Stimulated activated CD8-positive, alpha-beta memory T cell treated with anti-CD3 and anti-CD28 coated beads, Interleukin-15, amount 100 ng/mL, for 48 hours (primary cell): ENCODE measurements around the gene LDB3.

Experiments used
- DNase-seq, 2 donors: peaks; one replicate each; pipeline ENCODE4 v3.0.0-alpha.2; 2020; ENCODE audit warnings: low read depth in 2 of 2

LDB3 gene

DNA sequence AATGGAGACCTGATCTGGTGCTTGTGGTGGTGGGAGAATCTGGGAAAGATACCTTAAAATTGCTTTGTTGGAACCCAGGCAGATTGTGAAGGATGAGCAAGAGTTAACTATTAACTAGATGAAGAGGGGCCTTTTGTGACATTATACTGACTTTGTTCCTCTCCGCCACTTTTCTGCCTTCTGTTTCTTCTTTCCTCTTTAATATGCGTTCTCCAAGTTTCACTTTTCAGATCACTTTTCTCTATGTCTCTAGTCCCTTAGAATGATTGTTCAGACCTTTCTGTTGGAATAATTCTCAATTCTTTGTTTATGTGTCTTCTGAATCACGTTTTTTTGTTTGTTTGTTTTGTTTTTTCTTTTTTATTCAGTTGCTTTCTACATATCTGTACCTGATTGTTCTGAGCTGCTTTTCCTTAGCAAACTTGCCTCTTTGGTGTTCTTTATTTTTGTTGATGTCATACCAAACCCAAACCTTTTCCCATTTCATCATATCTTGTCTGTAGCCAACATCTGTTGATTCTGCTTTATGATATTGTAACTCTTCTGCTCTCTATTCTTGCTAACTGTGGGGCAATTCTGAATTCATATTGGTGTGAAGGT is 90.9 kb downstream of the LDB3 start:
- DNase-seq, result no peak

- no peak for DNase-seq
Observed at GRCh38 chr10:86763404-86763803, 95.1 kb downstream of the LDB3 start.

DNA sequence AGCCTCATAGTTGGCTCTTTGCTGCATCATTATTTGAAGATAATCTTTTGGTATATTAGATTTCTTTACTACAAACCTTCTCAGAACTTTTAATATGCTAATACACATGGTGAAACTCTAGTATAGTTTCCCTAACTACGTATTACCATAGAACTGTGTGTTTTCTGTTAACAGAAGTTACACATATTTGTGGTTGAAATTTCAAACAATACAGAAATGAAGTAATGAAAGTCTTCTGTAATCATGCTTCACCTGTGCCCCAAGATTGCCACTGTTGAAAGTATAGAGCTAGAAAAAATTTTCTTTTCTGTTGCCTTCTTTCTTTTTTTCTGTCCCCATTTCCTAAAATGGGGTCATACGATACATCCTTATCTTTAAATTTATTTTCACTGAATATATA is 97.2 kb downstream of the LDB3 start:
- DNase-seq, result no peak

DNA sequence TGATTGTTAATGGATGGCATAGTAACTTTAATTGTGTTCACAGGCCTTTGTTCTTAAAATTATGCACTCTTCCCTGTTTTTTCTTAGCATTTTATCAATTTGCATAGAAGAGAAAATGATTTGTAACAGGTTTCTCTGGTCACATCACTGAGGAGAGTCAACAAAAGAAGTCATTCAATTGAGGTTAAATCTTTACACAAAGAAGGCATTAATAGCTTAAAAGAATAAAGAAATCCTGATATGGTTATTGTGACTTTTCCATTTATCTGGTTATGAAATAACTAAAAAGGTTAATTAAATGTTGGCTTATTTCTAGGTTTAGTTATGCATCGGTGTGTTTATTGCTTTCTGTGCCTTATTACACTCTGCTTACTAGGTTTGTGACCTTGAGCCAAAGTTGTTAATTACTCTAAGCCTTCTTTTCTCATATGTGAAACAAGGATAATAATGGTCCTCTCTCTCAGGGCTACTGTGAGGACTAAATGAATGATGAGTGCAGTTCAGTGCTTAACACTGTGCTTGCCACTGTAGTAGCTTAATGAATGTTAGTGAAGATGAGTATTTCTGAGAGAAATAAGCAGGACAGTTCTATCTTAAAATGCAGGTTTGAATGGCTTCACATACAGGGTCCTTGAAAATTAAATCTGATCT is 100.2 kb downstream of the LDB3 start:
- no peak for DNase-seq

- DNase-seq, result no peak
Observed at GRCh38 chr10:86769991-86770390, 101.7 kb downstream of the LDB3 start.

DNA sequence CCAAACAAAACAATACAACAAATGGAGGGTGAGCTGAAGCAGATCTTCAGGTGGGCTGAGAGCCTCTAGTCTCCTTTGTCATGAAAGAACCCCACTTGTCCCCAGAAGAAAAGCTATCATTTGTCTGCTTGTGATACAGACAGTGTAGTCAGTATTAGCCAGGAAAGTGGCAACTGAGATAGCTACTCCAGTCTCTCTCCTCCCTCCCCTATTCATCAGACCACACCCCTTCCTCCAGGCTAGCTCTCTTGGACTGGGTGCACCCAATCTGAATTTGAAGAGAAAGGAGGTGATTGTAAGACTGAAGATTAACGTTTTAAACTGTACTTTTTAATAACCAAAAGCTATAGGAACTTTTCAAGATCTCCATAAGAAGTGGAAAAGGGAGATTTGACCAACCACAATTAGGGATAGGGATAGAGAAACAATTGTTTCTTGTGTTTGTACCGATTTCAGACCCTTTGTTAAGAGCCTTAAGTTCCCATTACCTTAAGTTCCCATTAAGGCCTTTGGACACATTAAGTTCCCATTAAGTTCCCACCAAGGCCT is 102.2 kb downstream of the LDB3 start:
- DNase-seq, result no peak

DNA sequence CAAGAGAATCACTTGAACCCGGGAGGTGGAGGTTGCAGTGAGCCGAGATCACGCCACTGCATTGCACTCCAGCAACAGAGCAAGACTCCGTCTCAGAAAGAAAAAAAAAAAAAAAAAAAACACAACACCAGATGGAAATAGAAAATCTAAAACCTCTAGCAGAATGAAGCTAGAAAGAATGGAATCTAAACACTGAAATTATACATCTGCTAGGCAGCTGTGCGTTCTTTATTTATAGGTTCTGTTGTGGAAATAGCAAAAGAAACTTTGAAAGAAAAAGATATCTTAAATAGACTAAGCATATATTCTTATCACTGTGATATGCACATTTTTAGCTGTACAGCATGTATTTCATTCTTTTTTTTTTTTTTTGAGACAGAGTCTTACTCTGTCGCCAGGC is 105.2 kb downstream of the LDB3 start:
- DNase-seq, result no peak

GRCh38 chr10:86775056-86775869 is 107.0 kb downstream of the LDB3 start:
- DNase-seq, result no peak

GRCh38 chr10:86775870-86776180 is 107.5 kb downstream of the LDB3 start:
- no peak for DNase-seq

GRCh38 chr10:86779220-86780017 is 111.1 kb downstream of the LDB3 start:
- no peak for DNase-seq

DNA sequence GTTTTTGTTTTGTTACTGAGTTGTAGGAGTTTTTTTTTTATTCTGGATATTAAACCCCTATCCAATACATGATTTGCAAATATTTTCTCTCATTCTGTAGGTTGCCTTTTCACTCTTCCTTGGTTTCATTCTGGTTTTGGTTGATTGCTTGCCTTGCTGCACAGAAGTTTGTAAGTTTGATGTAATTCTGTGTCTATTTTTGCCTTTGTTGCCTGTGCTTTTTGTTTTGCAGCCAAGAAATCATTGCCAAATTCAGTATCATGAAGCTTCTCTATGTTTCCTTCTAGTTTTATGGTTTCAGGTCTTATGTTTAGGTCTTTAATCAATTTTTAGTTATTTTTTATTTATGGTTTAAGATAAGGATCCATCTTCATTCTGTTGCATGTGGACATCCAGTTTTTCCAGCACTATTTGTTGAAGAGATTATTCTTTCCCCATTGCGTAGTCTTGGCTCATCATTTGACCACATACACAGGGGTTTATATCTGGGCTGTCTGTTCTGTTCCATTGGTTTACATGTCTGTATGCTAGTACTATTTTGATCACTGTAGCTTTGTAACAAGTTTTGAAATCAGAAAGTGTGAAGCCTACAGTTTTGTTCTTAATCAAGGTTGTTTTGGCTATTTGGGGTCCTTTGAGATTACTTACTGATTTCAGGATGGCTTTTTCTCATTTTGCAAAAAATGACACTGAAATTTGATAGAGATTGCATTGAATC is 114.5 kb downstream of the LDB3 start:
- no peak for DNase-seq

DNA sequence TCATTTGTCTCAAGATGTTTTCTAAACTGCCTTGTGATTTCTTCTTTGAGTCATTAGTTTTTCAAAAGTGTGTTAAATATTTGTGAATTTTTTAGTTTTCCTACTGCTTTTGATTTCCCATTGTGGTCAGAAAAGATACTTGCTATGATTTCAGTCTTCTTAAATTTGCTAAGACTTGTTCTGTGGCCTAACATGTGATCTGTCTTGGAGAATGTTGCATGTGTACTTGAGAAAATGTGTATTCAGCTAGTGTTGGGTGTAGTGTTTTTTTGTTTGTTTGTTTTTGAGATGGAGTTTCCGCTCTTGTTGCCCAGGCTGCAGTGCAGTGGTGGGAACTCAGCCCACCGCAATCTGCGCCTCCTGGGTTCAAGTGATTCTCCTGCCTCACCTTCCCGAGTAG is 116.7 kb downstream of the LDB3 start:
- DNase-seq, result no peak
